ENCODE data around the gene KIF6.

GRCh38 chr6:39404312-39404711, 320.9 kb downstream of the KIF6 start:
- TF ChIP-seq CTCF (conservative IDR thresholded peaks at IDR 0.05; ENCODE audit: low read length) (no peak), EZH2phosphoT487 (IDR thresholded peaks at IDR 0.05; ENCODE audit: borderline replicate concordance) (no peak)

Measured in Loucy (cell line).